ENCODE measurements around the gene DSCAM.

GRCh38 chr21:40662889-40663288 is 184.1 kb downstream of the DSCAM start:
- TF ChIP-seq CTCF (IDR thresholded peaks at IDR 0.05; ENCODE audit: insufficient read depth, low read length, poor library complexity, severe bottlenecking) (no peak), EZH2phosphoT487 (conservative IDR thresholded peaks at IDR 0.05; ENCODE audit: low read length) (no peak)

Measured in SU-DHL-6 (cell line).